HG03558 (cell line): Measurements from ENCODE around the gene XPNPEP3.
"Not testable (repeated sequence)": the region's sequence is repeated elsewhere in the genome, so short reads cannot be mapped to it uniquely, and the experiment has no call there.

ENCODE experiments used
- ATAC-seq: cut with Tn5 transposase; IDR thresholded peaks from one replicate; pipeline ENCODE4 v1.9.1; 2021; ENCODE audit warnings: moderate number of reproducible peaks; ENCODE audit not compliant: unreplicated experiment; ENCODE audit errors: extremely low read depth

XPNPEP3 gene

DNA sequence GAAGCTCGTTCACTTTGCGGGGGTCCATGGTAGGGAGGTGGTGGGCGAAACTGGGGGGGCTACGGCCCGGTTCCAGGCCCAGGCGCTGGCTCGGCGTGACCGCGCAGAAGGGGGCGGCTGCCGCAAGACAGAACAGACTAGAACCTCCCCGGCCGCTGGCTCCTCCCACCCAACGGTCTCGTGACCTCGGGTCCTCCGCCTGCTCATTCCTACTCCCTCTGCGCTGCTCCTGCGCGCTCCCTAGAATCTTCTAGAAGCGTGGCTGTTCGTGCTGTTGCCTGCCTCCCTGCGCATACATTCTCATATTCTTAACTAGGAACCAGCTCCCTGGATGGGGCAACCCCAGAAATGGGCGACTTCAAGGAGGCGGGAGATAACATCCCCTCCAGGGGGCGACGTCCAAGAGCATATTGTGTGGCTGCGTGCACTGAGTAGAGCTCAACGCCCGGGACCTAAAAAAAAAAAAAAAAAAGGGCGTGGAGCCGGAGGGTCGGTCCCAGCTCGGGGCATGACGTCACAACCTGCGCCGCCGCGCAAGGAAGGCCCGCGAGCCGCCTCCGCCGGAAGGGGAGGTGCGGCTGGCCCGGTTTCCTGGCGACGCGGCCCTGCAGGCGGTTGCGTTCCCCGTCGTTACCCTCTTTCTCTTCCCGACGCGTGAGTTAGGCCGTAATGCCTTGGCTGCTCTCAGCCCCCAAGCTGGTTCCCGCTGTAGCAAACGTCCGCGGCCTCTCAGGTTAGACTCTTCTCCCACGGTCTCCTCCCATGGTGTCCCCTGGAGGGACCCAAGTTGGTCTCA, at the start of gene XPNPEP3, which contains the start of gene ST13:
XPNPEP3 (plus strand) TSS at position 636 of the 796 bp plus-strand sequence; CDS start at position 670, 34 bp downstream.
ST13 (minus strand) TSS at position 127 of the 796 bp plus-strand sequence; CDS start at position 28, 99 bp downstream.
- ATAC-seq = peak; percentile 61

DNA sequence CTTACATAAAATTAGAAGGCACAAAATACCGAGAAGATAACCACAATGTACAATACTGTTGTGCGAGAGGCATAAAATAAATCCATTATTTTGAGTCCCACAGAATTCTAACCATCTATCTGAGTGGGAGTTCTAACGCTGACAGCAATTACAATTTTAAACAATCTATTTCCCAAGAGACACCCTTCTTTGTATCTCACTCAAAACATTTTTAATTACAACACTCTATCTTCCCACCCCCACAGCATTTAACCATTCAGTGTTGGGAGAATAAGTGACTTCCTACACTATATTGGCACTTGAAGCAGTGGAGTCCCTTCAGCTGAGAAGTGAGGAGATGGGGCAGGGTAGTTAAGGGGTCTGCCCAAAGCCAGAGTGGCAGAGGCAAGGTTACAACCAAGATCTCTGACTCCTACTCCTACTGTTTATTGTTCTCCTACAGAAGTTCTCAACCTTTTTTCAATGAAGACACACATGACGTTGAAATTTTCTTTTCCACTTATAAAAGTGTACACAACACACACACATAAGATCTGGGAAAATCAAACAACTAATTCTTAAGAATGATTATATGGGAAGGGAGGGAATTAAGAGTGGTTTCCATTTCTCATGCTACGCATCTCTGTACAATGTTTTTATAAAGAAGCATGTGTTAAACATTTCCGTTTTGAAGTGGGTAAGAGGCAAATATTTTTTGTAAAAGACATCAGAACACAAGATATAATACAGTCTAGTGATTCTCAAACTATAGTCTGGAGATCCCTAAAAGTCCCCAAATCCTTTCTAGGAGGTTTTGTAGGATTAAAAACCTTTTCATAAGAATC, 48.7 kb upstream of the XPNPEP3 start:
- ATAC-seq = no peak

DNA sequence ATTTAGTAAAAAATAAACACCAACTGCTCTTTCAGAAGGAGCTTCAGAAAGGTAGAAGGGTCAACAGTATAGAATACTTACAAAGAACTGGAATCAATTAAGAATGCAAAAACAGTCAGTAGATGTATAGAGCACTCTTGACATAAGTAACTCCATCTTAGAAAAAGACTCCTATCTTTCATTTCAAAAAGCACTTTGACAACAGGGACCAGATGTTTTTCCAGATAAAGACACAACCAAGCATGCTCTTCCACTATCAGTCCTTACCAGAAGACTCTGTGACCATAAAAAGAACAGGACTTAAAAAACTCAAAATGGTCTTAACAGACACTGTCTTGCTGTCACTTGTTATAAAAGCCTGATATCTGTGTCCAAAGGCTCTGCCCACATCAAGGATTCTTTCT, 43.0 kb upstream of the XPNPEP3 start:
- ATAC-seq = no peak

DNA sequence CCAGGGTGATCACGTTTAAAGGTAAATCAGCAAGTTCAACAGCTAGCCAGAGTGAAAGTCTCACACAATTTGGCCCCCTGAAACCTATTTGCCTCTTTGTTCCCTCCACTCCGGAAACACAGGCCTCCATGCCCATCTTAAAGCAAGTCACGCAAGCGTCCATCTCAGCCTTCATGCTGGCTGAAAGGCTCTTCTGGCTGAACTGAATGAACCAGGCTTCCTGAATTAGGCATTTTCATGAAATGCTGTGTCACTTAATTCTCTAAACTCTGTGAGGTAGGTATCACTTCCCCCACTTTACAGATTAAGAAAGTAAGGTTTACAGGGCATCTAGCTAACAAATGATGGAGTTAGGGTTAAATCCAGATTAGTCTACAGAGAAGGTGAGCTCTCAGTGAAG, 39.2 kb upstream of the XPNPEP3 start:
- ATAC-seq = no peak

DNA sequence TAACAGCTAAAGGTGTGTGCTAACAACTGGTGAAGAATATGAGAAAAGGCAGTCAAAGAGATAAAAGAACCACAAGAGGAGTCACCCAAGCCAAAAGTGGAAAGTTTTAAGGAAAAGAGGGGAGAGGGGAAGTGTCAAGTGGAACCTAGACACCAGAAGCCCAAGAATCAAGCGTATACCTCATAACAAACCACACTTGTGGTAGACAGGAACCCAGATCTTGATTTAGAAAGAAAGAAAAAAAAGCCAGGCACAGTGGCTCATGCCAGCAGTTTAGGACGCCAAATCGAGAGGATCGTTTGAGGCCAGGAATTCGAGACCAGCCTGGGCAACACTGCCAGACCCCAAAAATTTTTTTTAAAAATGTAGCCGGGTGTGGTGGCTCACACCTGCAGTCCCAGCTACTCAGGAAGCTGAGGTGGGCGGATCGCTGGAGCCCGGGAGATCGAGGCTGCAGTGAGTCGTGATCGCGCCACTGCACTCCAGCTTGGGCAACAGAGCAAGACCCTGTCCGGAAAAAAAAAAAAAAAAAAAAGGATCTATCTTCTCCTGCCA, 38.7 kb upstream of the XPNPEP3 start:
- no peak for ATAC-seq

DNA sequence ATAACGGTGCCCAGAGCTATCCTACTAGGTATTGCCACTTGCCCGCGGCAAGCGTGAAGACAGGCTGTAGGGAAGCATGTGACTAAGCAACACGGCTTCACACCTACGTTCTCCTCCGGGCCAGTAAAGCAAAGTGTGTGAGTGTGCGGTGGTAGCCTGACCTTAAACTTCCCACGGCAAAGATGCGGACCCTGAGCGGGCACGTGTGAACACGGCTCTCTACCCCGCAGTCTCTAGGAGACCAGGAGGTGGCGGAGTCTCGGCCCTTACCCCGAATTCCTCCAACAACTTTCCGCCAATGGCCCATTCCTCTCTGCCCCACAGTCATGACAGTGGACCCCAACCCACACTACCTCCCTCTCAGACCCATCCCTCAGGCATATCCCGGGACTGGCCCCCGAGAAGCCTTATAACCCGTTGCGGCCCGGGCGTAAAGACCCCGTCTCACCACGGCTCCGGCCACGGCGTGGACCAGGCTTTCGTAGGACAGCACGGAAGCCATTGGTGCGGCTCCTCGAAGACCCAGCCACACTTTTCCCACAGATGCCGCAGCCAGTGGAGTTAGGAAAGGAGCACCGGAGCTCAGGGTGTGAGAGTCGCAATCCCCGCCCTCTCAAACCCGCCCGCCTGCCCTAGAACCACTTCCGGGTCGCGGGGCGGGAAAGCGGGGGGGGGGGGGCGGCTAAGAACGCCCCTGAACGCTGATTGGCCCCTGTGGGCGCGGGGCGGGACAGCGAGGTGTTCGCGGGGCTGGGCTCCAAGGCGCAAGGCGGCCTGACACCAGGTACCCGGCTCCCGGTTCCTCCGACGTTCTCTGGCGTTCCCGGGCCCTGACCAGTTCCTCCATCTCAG, 38.0 kb upstream of the XPNPEP3 start, which contains the start of gene SLC25A17:
SLC25A17 (minus strand) TSS at position 600 of the 852 bp plus-strand sequence; CDS start at position 502, 98 bp downstream.
- no peak for ATAC-seq

DNA sequence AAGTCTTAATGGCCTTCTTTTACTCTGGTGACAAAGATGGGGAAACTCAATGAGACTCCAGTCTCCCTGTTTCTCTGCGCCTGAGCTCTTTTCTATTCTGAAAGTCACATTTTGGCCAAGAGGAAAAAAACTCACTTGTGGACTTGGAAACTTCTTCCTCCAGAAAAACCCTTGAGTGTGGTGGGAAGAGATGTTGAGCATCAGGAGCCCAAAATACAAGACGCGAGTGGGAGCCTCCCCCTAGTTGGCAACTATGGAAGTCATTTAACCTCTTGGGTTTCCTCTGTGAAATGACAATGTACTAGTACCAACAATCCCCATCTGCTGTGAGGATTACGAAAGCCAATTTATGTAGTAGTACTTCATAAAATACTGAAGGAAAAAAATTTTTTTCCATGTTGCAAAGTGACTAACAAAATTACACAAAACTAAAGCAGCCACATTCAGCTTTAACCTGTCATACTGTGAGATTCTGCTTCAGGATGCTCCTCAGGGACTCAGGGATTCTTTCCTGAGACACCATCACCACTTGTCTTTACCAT, 37.3 kb upstream of the XPNPEP3 start:
- ATAC-seq = no peak

DNA sequence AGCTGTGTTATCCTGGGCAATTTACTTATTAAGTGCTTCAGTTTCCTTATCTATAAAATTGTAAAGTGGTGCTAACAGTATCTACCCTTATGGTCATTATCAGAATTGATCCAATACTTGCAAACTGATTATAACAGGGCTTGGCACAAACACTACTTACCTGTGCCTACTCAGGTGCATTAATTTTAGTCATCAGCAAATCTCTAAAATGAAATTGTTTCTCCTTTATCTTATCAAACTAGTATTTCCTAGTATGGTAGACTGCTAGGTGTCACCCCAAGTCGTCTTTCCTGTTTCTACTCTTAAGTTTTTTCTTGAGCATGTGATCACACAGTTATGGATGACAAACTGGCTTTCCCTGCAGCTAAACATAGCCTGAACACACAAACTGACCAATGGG, 33.5 kb upstream of the XPNPEP3 start:
- no peak for ATAC-seq

DNA sequence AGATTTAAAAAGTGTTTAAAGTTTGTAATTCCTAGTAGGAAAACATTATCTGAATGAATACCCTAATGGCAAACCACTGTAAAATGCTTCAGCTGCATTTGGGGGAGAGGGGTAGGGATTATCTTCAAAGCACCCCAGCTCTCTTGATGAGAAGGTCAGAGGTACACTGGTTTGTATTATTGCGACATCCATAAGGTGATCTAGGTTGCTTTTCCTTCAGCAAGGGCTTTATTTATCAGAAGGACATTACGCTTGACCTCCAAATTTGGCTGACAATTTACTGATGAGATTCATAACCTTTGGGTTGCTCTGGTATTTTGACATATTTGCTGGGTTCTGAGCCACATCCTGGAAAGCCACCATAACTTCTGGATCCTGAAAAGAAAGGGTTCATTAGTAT, 30.7 kb upstream of the XPNPEP3 start:
- ATAC-seq = not testable (repeated sequence)

DNA sequence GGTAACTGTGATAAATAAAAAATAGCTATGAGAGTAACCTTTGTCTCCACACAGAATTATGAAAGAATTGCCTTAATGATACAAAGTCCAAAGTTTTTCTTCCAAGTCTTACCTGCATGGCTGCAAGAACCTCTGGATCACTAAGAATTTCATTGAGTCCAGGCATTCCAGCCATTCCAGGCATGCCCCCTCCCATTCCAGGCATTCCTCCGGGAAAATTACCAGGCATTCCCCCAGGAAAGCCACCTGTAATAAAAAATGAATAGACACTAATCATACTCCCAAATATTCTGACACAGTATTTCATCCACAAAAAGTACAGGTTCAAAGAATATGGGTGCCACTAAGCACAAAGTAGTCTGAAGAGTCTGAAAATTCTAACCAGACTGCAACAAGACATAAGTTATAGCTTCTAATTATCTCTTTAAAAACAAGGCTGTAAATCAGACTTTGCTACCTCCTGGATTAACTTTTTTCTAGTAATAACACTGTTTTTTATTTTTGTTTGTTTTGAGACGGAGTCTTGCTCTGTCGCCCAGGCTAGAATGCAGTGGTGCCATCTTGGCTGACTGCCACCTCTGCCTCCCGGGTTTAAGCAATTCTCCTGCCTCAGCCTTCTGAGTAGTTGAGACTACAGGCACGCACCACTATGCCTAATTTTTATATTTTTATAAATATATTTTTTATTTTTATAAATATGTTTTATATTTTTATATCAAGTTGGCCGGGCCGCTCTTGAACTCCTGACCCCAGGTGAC, 29.8 kb upstream of the XPNPEP3 start:
- ATAC-seq = no peak

DNA sequence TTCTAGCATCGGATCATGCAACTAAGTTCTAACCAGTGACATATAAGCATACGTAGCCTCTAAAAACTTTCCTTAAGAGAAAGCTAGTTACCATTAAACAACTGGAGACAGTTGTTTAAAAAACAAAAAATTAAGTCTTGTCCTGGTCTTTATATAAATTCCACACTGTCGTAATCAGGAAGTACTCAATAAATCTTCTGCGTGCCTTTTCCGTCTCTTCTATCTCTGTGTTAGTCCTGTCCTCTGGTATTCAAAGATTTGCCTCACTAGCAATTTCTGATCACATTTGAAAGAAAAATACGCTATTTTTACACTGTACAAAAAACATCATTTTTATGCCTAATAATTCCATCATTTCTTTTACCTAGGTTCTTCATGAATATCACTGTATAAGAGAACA, 27.8 kb upstream of the XPNPEP3 start:
- ATAC-seq = no peak

DNA sequence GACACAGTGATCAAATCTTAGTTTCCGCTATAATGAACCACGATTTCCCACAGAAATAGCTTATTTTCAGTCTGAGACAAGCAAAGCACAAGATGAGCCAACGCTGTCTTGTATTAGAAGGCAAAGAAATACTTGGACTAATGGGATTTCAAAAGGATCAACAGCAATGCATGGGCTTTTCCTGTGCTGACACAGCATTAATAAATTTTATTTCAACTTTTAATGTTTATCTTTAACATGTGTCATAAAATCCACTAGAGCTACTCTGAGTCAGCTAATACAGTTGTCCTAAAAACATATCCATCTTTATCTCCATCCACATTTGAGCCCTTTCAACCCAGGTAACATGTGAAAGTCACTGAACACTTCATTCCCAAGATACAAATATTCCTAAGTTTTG, 22.3 kb upstream of the XPNPEP3 start:
- ATAC-seq = no peak

DNA sequence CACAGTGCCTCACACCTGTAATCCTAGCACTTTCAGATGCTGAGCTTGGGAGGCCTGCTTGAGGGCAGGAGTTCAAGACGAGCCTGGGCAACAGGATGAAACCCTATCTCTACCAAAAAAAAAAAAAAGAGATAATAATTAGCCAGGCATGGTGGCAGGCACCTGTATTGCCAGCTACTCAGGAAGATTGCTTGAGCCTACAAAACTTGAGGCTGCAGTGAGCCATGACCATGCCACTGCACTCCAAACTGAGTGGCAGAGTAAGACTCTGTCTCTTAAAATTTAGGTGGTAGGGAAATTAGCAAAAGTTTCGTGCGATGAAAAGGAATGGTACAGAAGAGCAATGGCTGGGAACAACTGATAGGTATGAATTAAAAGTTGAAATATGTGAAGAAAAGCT, 18.5 kb upstream of the XPNPEP3 start:
- no peak for ATAC-seq

DNA sequence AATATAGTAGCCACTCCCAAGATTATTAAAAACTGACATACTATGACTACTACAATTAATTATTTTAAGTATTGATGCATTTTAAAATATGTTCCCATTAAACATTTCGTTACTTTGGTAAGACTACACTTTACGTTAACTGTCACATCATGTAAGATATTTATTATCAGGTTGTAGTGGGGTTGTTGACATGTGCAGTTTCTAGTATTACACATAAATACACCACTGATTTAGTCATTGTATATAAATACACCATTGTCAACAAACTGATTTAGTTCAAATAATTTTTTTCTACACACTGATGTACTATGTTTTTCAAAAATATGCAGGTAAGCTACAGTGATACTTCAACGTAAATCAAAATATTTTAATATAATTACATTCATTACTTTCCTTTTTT, 12.0 kb upstream of the XPNPEP3 start:
- ATAC-seq = no peak

DNA sequence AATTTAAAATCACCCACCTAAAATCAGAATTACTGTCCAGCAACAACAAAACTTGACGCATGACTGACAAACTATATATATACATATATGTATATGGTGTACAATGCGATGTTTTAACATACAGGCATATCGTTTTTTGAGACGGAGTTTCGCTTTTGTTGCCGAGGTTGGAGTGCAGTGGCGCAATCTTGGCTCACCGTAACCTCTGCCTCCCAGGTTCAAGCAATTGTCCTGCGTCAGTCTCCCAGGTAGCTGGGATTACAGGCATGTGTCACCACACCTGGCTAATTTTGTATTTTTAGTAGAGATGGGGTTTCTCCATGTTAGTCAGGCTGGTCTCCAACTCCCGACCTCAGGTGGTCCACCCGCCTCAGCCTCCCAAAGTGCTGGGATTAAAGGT, 11.1 kb upstream of the XPNPEP3 start:
- not testable (repeated sequence) for ATAC-seq

DNA sequence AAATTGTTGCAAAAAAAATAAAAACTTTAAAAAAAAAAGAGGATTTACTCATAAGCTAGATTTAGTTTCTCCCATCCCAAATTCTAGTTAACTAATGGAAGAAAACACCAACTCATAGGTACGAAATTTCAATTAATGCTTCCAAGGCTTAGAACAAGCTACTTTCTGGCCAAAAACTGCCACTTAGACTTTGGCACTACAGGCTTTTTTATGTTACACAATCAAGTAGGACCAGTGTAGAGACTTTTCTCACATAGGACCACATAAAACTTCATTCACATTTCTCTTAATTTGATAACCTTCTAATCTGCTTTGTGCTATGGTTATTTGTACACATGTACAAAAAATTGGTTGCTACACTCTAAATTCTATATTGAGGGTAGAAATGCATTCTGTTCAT, 3.6 kb upstream of the XPNPEP3 start:
- ATAC-seq = no peak

DNA sequence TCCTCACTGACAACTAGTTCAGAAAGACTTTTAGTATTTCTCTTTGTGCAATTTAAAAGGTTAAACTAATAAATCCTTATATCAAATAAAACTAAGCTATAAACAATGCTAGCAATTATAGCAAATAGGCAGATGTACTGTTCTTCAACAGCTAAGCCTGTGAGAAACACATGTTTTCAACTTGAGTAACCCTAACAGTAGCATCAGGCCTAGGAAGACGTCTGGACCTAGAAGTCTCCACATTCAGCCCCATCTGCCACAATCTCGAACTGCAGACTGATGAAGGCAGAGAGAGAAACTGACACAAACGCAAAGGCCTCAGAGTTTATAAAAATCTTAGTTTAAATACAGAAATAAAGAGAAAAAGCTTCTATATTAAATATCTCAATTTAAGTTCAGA, 3.0 kb upstream of the XPNPEP3 start:
- ATAC-seq = no peak

DNA sequence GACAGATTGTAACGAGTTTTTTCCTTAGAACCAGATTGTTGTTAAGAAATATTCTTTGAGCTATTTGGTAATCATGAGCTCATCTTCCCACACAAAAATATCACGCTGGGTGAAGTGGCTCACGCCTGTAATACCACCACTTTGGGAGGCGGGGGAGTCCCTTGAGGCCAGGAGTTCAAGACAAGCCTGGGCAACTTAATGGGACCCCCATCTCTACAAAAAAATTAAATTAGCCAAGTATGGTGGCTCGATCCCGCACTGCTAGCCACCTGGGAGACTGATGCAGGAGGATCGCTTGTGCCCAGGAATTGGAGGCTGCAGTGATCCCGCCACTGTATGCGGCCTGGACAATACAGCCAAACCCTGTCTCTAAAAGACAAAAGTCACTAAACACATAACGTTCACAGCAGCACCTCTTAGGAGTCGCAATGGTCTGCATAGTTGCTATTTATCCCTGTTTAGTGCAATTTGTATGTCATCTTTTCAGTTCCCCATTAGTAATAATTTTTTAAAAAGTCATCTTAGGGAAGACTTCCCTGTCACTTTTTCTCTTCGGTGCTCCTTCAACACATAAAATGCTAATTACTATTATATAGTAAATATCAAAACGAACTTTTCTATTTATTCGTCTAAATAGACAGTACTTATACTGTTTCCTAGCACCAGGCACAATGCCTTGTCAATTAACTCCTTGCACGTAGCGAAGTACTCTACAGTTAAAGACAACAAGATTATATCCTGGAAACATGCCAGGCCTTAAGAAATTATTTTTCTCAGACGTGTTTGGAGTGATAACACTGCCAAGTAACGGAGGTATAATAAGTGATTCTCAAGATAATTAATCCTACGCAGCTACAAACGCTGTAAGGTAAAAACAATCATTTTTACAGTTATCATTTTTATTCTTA, 1.6 kb upstream of the XPNPEP3 start:
- no peak for ATAC-seq
